HepG2 (cell line): Measurements from ENCODE around the gene KIF2C. TPM values are rescaled to one million over a fixed set of nuclear protein-coding genes. Genes with fewer than 3 reads are reported as not detected.
A peak's percentile ranks its signal among the peaks of the same experiment; 100 is the strongest.

ENCODE experiments used
- CBX2 ChIP-seq, 2 experiments: fragments of 200-600 bp in 1 of 2; sonication (generic); formaldehyde crosslinking in 1 of 2; IDR thresholded peaks; 2 replicates each; pipeline versions ENCODE4 v1.7.0 to v1.8.1; 2018 to 2022; ENCODE audit warnings: low read depth in 2 of 2, low read length in 1 of 2, mild to moderate bottlenecking in 1 of 2, missing genetic modification reagents in 1 of 2
- CREB1 ChIP-seq, 2 experiments: fragments of 450-650 bp in 1 of 2; IDR thresholded peaks; 2 replicates each; pipeline ENCODE4 v1.6.1; 2016 to 2017; ENCODE audit warnings: control low read depth in 1 of 2, mild to moderate bottlenecking in 1 of 2, missing compliant biosample characterization in 1 of 2, missing genetic modification characterization in 1 of 2
- DNMT1 ChIP-seq: sonication (generic); formaldehyde crosslinking; IDR thresholded peaks from 2 replicates; pipeline ENCODE4 v1.5.1; 2020; ENCODE audit warnings: mild to moderate bottlenecking, missing genetic modification reagents
- ERF ChIP-seq: IDR thresholded peaks from 2 replicates; pipeline ENCODE4 v1.6.1; 2018; ENCODE audit warnings: missing biosample characterization, missing genetic modification reagents
- HNRNPK ChIP-seq: fragments of 200-400 bp; formaldehyde crosslinking; IDR thresholded peaks from 2 replicates; pipeline ENCODE4 v1.6.1; 2018; ENCODE audit warnings: low read length, low read depth, moderate library complexity, mild to moderate bottlenecking; ENCODE audit not compliant: poor library complexity, severe bottlenecking
- IRF2 ChIP-seq: IDR thresholded peaks from 2 replicates; pipeline ENCODE4 v1.6.1; 2018; ENCODE audit warnings: missing genetic modification reagents, missing compliant biosample characterization
- ISX ChIP-seq: sonication (generic); formaldehyde crosslinking; conservative IDR thresholded peaks from 2 replicates; pipeline ENCODE4 v1.5.0; 2020; ENCODE audit warnings: missing genetic modification reagents
- KLF16 ChIP-seq, 2 experiments: sonication (generic) in 1 of 2; formaldehyde crosslinking in 1 of 2; IDR thresholded peaks; 2 replicates each; pipeline versions ENCODE4 v1.6.1 to v1.8.0; 2016 to 2023; ENCODE audit warnings: missing genetic modification reagents in 2 of 2, missing compliant biosample characterization in 1 of 2
- NFATC3 ChIP-seq: sonication (generic); formaldehyde crosslinking; IDR thresholded peaks from 2 replicates; pipeline ENCODE4 v1.5.1; 2020; ENCODE audit warnings: mild to moderate bottlenecking, missing genetic modification reagents
- SP5 ChIP-seq: IDR thresholded peaks from 2 replicates; pipeline ENCODE4 v1.6.1; 2016; ENCODE audit warnings: low read depth, borderline replicate concordance
- TBX2 ChIP-seq: sonication (generic); formaldehyde crosslinking; IDR thresholded peaks from 2 replicates; pipeline ENCODE4 v1.5.0; 2020; ENCODE audit warnings: missing genetic modification reagents, mild to moderate bottlenecking, borderline replicate concordance
- WIZ ChIP-seq: sonication (generic); formaldehyde crosslinking; IDR thresholded peaks from 2 replicates; pipeline ENCODE4 v1.5.1; 2020; ENCODE audit warnings: mild to moderate bottlenecking, missing genetic modification reagents
- YEATS2 ChIP-seq: sonication (generic); formaldehyde crosslinking; IDR thresholded peaks from 2 replicates; pipeline ENCODE4 v1.4.0; 2020; ENCODE audit warnings: missing genetic modification reagents, borderline replicate concordance
- ZBTB1 ChIP-seq: sonication (generic); formaldehyde crosslinking; IDR thresholded peaks from 2 replicates; pipeline ENCODE4 v1.4.0; 2020; ENCODE audit warnings: missing genetic modification reagents, borderline replicate concordance
- ZNF546 ChIP-seq: sonication (generic); formaldehyde crosslinking; conservative IDR thresholded peaks from 2 replicates; pipeline ENCODE4 v1.8.1; 2023; ENCODE audit warnings: mild to moderate bottlenecking, missing genetic modification reagents
- polyA plus RNA-seq, 8 experiments: library from polyadenylated mRNA; depleted of rRNA in 3 of 8; stranded (reverse) in 7 of 8; unstranded in 1 of 8; fragments of >200 nt; fragmentation: Illumina TruSeq in 4 of 8; extraction: Trizol in 4 of 8; gene quantifications; 2 replicates each; pipeline versions ENCODE4 v1.2.1 to v1.2.3, GENCODE V29; 2011 to 2016; ENCODE audit warnings: low read depth in 4 of 8, missing spikeins in 1 of 8, mixed read lengths in 1 of 8; ENCODE audit not compliant: insufficient read depth in 1 of 8
- total RNA-seq, 5 experiments: library from RNA; depleted of rRNA; stranded (reverse); fragments of >200 nt; fragmentation: Illumina TruSeq; extraction: Trizol; gene quantifications; 2 replicates each; pipeline ENCODE4 v1.2.3, GENCODE V29; 2016; ENCODE audit warnings: low read depth in 1 of 5
- TF ChIP-seq, protein P1 (sequence below): sonication (generic); formaldehyde crosslinking; IDR thresholded peaks from 2 replicates; pipeline ENCODE4 v1.8.1; 2022; ENCODE audit warnings: low read depth, mild to moderate bottlenecking, missing genetic modification reagents
- TF ChIP-seq, protein P2 (sequence below): sonication (generic); formaldehyde crosslinking; IDR thresholded peaks from 2 replicates; pipeline ENCODE4 v1.4.0; 2020; ENCODE audit warnings: low read depth, mild to moderate bottlenecking, missing genetic modification reagents
- TF ChIP-seq, protein P3 (sequence below): IDR thresholded peaks from 2 replicates; pipeline ENCODE4 v1.6.1; 2016; ENCODE audit warnings: mild to moderate bottlenecking, missing biosample characterization, missing genetic modification reagents
- TF ChIP-seq, protein P4 (sequence below): sonication (generic); formaldehyde crosslinking; IDR thresholded peaks from 2 replicates; pipeline ENCODE4 v1.4.0; 2020; ENCODE audit warnings: mild to moderate bottlenecking, missing genetic modification reagents
- TF ChIP-seq, protein P5 (sequence below): sonication (generic); formaldehyde crosslinking; IDR thresholded peaks from 2 replicates; pipeline ENCODE4 v1.8.0; 2022; ENCODE audit warnings: missing genetic modification reagents, mild to moderate bottlenecking, borderline replicate concordance

Gene KIF2C
- total and polyA plus RNA-seq, 2 of the 13 experiments (the other 11 are each of a cell fraction or from before 2014, with no cell fraction given): 29.7 to 53.7 TPM

DNA sequence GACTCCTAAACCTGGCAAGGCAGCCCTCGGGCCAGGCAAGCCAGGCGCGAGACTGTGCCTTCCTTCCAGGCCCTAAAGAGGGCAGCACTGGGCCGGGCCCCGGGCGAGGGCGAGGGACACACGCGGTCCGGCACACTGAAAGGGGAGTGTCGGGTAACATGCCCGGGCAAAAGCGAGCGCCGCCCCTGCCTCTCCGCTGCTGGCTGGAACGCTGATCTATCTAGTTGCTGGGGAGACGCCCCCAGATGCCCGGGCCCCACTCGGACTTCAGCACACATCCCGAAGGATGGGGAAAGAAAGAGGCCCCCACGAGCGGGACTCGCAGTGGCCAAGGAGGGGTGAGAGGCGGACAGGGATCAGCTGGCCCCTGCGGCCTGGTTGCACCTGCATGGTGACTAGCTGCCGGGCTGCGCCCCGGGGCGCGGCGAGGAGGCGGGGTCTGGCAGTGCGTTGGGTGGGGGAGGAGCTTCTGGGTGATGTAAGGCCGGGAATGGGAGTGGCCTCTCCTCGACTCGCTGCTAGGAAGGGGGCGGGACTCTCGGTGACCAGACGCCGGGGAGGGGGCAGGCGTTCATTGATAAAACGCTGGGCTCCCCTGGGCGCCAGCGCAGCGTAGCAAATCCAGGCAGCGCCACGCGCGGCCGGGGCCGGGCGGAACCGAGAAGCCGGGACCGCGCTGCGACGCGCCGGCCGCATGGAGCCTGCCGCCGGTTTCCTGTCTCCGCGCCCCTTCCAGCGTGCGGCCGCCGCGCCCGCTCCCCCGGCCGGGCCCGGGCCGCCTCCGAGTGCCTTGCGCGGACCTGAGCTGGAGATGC lies 60.3 kb downstream of the KIF2C start, which contains the start of gene PLK3 (continued):
- TF ChIP-seq ZNF546 (CRISPR knock-in tag) (peak; percentile 87; the same call in 1 of the 2 replicates), CREB1 (IDR thresholded peaks at IDR 0.05) (no peak; the same call in none of the 2 replicates), CREB1 (CRISPR knock-in tag; IDR thresholded peaks at IDR 0.05) (no peak), KLF16 (CRISPR knock-in tag; IDR thresholded peaks at IDR 0.05) (peak in 1 of 2 experiments; percentile 90; a peak in 2 of 4 replicates), WIZ (CRISPR knock-in tag) (no peak), SP5 (CRISPR knock-in tag) (no peak; the same call in none of the 2 replicates), ERF (CRISPR knock-in tag) (peak; percentile 97), NFATC3 (CRISPR knock-in tag) (no peak), ISX (CRISPR knock-in tag) (no peak), CBX2 (IDR thresholded peaks at IDR 0.05; ENCODE audit: low read depth, low read length) (no peak), CBX2 (CRISPR knock-in tag; IDR thresholded peaks at IDR 0.05; ENCODE audit: low read depth) (no peak), ZBTB1 (CRISPR knock-in tag) (no peak), YEATS2 (CRISPR knock-in tag) (peak; percentile 84), HNRNPK (peak; percentile 90), TBX2 (CRISPR knock-in tag) (peak; percentile 88), DNMT1 (CRISPR knock-in tag) (no peak), IRF2 (CRISPR knock-in tag) (peak; percentile 34; the same call in 1 of the 2 replicates)
- TF ChIP-seq, protein P1, sequence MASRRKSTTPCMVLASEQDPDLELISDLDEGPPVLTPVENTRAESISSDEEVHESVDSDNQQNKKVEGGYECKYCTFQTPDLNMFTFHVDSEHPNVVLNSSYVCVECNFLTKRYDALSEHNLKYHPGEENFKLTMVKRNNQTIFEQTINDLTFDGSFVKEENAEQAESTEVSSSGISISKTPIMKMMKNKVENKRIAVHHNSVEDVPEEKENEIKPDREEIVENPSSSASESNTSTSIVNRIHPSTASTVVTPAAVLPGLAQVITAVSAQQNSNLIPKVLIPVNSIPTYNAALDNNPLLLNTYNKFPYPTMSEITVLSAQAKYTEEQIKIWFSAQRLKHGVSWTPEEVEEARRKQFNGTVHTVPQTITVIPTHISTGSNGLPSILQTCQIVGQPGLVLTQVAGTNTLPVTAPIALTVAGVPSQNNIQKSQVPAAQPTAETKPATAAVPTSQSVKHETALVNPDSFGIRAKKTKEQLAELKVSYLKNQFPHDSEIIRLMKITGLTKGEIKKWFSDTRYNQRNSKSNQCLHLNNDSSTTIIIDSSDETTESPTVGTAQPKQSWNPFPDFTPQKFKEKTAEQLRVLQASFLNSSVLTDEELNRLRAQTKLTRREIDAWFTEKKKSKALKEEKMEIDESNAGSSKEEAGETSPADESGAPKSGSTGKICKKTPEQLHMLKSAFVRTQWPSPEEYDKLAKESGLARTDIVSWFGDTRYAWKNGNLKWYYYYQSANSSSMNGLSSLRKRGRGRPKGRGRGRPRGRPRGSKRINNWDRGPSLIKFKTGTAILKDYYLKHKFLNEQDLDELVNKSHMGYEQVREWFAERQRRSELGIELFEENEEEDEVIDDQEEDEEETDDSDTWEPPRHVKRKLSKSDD (CRISPR knock-in tag): no peak
- TF ChIP-seq, protein P2, sequence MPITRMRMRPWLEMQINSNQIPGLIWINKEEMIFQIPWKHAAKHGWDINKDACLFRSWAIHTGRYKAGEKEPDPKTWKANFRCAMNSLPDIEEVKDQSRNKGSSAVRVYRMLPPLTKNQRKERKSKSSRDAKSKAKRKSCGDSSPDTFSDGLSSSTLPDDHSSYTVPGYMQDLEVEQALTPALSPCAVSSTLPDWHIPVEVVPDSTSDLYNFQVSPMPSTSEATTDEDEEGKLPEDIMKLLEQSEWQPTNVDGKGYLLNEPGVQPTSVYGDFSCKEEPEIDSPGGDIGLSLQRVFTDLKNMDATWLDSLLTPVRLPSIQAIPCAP: 0 out of 2 replicates have a peak, but pooled peaks have one; percentile 22
- TF ChIP-seq, protein P3, sequence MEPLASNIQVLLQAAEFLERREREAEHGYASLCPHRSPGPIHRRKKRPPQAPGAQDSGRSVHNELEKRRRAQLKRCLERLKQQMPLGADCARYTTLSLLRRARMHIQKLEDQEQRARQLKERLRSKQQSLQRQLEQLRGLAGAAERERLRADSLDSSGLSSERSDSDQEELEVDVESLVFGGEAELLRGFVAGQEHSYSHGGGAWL: peak; percentile 86
- TF ChIP-seq, protein P4, sequence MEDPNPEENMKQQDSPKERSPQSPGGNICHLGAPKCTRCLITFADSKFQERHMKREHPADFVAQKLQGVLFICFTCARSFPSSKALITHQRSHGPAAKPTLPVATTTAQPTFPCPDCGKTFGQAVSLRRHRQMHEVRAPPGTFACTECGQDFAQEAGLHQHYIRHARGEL (CRISPR knock-in tag): no peak
- TF ChIP-seq, protein P5, sequence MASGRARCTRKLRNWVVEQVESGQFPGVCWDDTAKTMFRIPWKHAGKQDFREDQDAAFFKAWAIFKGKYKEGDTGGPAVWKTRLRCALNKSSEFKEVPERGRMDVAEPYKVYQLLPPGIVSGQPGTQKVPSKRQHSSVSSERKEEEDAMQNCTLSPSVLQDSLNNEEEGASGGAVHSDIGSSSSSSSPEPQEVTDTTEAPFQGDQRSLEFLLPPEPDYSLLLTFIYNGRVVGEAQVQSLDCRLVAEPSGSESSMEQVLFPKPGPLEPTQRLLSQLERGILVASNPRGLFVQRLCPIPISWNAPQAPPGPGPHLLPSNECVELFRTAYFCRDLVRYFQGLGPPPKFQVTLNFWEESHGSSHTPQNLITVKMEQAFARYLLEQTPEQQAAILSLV (CRISPR knock-in tag): peak; percentile 82
